Mesendoderm (in vitro differentiated cells): Measurements from ENCODE around the gene BTN2A1.
"Not testable (repeated sequence)": the region's sequence is repeated elsewhere in the genome, so short reads cannot be mapped to it uniquely, and the experiment has no call there.

Experiments
- DNase-seq: peaks from one replicate; pipeline ENCODE4 v3.0.0; 2013
- H2AK5ac ChIP-seq: 2 replicates; pipeline ENCODE4 v1.6.1; 2013; ENCODE audit warnings: low read length, inconsistent platforms
- H2BK120ac ChIP-seq: 2 replicates; pipeline ENCODE4 v1.6.1; 2013; ENCODE audit warnings: low read depth, mild to moderate bottlenecking, low read length, moderate library complexity, mixed read lengths
- H2BK15ac ChIP-seq: replicated peaks from 2 replicates; pipeline ENCODE4 v1.6.1; 2013; ENCODE audit warnings: low read depth, mild to moderate bottlenecking, moderate library complexity
- H2BK5ac ChIP-seq: 2 replicates; pipeline ENCODE4 v1.6.1; 2013; ENCODE audit warnings: low read length, inconsistent platforms
- H3K18ac ChIP-seq: 2 replicates; pipeline ENCODE4 v1.6.1; 2013; ENCODE audit warnings: mild to moderate bottlenecking, low read length, mixed read lengths
- H3K23ac ChIP-seq: one replicate; pipeline ENCODE4 v1.6.1; 2013; ENCODE audit warnings: low read length
- H3K27ac ChIP-seq: 2 replicates; pipeline ENCODE4 v1.5.1; 2013; ENCODE audit warnings: low read depth, mild to moderate bottlenecking, inconsistent platforms, low read length, moderate library complexity
- H3K27me3 ChIP-seq: 2 replicates; pipeline ENCODE4 v1.6.1; 2013; ENCODE audit warnings: low read length, control low read depth, mild to moderate bottlenecking, inconsistent platforms; ENCODE audit not compliant: insufficient read depth, poor library complexity
- H3K36me3 ChIP-seq: 2 replicates; pipeline ENCODE4 v1.6.1; 2013; ENCODE audit warnings: low read length, inconsistent platforms; ENCODE audit not compliant: control insufficient read depth, insufficient read depth
- H3K4ac ChIP-seq: one replicate; pipeline ENCODE4 v1.6.1; 2013; ENCODE audit warnings: low read depth, mild to moderate bottlenecking, low read length, moderate library complexity
- H3K4me1 ChIP-seq: 2 replicates; pipeline ENCODE4 v1.6.1; 2013; ENCODE audit warnings: low read depth, low read length, inconsistent platforms; ENCODE audit not compliant: control insufficient read depth
- H3K4me2 ChIP-seq: 2 replicates; pipeline ENCODE4 v1.6.1; 2013; ENCODE audit warnings: low read length
- H3K4me3 ChIP-seq: 2 replicates; pipeline ENCODE4 v1.5.1; 2013; ENCODE audit warnings: mild to moderate bottlenecking, low read length
- H3K56ac ChIP-seq: one replicate; pipeline ENCODE4 v1.6.1; 2013; ENCODE audit warnings: low read length
- H3K79me1 ChIP-seq: 2 replicates; pipeline ENCODE4 v1.6.1; 2013; ENCODE audit warnings: low read length, inconsistent platforms
- H3K79me2 ChIP-seq: 2 replicates; pipeline ENCODE4 v1.6.1; 2013; ENCODE audit warnings: mild to moderate bottlenecking, low read length; ENCODE audit not compliant: control insufficient read depth, insufficient read depth
- H3K9ac ChIP-seq: 2 replicates; pipeline ENCODE4 v1.6.1; 2013; ENCODE audit warnings: low read length, inconsistent platforms
- H4K5ac ChIP-seq: one replicate; pipeline ENCODE4 v1.6.1; 2013; ENCODE audit warnings: low read length
- H4K8ac ChIP-seq: one replicate; pipeline ENCODE4 v1.6.1; 2013; ENCODE audit warnings: low read depth, mild to moderate bottlenecking, control low read depth, low read length, moderate library complexity
- WGBS: extraction: QIAGEN DNeasy Blood & Tissue Kit; methylation state at CpG from one replicate; pipeline ENCODE4 v1.1.7; 2013; ENCODE audit warnings: low lambda C conversion rate, missing lambda C conversion rate; ENCODE audit not compliant: insufficient coverage; ENCODE audit errors: extremely low coverage; 5-methylcytosine and 5-hydroxymethylcytosine counted together

The BTN2A1 gene

GRCh38 chr6:26455357-26455970 lies 2.3 kb upstream of the BTN2A1 start:
- H3K4me1 ChIP-seq, result no peaks in the 10 kb centered on the region
- no peak overlapping the region for H3K4me2 ChIP-seq
- peaks cover 2% of the 10 kb centered on the region for H3K79me2 ChIP-seq
- H3K36me3 ChIP-seq, result no peaks in the 10 kb centered on the region
- WGBS, result no CpG with 5 or more reads among the region's 3 CpGs
- no peak overlapping the region for H2BK5ac ChIP-seq
- no peak overlapping the region for H3K18ac ChIP-seq
- no peak overlapping the region for H2AK5ac ChIP-seq
- no peak overlapping the region for H4K5ac ChIP-seq
- H3K56ac ChIP-seq, result no peak overlapping the region
- H3K4me3 ChIP-seq, result no peak overlapping the region
- no peak overlapping the region for H3K27ac ChIP-seq
- no peak overlapping the region for H3K23ac ChIP-seq
- no peak overlapping the region for H2BK15ac ChIP-seq
- no peak for DNase-seq
- H4K8ac ChIP-seq, result no peak overlapping the region
- H3K9ac ChIP-seq, result no peak overlapping the region
- no peak overlapping the region for H3K4ac ChIP-seq
- H3K27me3 ChIP-seq, result no peaks in the 10 kb centered on the region
- H2BK120ac ChIP-seq, result no peak overlapping the region
- H3K79me1 ChIP-seq, result peaks cover 5% of the 10 kb centered on the region

GRCh38 chr6:26457264-26457805 lies 420 bp upstream of the BTN2A1 start:
- peak; percentile 80 for DNase-seq
- Histone ChIP-seq H2BK120ac (no peak overlapping the region), H3K27me3 (no peaks in the 10 kb centered on the region), H3K18ac (peak overlapping the region; percentile 13), H3K4me1 (no peaks in the 10 kb centered on the region), H2BK15ac (no peak overlapping the region), H4K5ac (no peak overlapping the region), H4K8ac (peak overlapping the region; percentile 89), H3K9ac (peak overlapping the region; percentile 60), H3K4ac (no peak overlapping the region), H3K79me1 (peaks cover 6% of the 10 kb centered on the region), H3K4me3 (no peak overlapping the region), H3K27ac (no peak overlapping the region), H2AK5ac (no peak overlapping the region), H3K79me2 (peaks cover 2% of the 10 kb centered on the region), H3K4me2 (no peak overlapping the region), H2BK5ac (no peak overlapping the region), H3K56ac (peak overlapping the region; percentile 73), H3K36me3 (no peaks in the 10 kb centered on the region), H3K23ac (no peak overlapping the region)
- no CpG with 5 or more reads among the region's 9 CpGs for WGBS

GRCh38 chr6:26459023-26459810 lies 1.5 kb downstream of the BTN2A1 start:
- Histone ChIP-seq H3K4me3 (no peak overlapping the region), H3K27ac (no peak overlapping the region), H2BK120ac (no peak overlapping the region), H2AK5ac (no peak overlapping the region), H3K9ac (no peak overlapping the region), H3K27me3 (no peaks in the 10 kb centered on the region), H3K18ac (no peak overlapping the region), H4K8ac (no peak overlapping the region), H3K4me1 (no peaks in the 10 kb centered on the region), H3K4me2 (no peak overlapping the region), H4K5ac (no peak overlapping the region), H3K56ac (no peak overlapping the region), H3K4ac (no peak overlapping the region), H3K36me3 (no peaks in the 10 kb centered on the region), H3K23ac (no peak overlapping the region), H3K79me1 (peaks cover 8% of the 10 kb centered on the region), H2BK5ac (no peak overlapping the region), H2BK15ac (no peak overlapping the region), H3K79me2 (peaks cover 2% of the 10 kb centered on the region)
- no CpG with 5 or more reads among the region's 16 CpGs for WGBS
- no peak for DNase-seq

- WGBS, result no CpG with 5 or more reads among the region's 5 CpGs
- H3K4me3 ChIP-seq, result not testable (repeated sequence)
Observed at GRCh38 chr6:26461353-26461752, 3.6 kb downstream of the BTN2A1 start.

GRCh38 chr6:26464014-26464413 lies 6.3 kb downstream of the BTN2A1 start:
- WGBS, result no CpG with 5 or more reads among the region's 4 CpGs
- no peaks in the 10 kb centered on the region for H3K4me1 ChIP-seq
- H3K79me2 ChIP-seq, result no peaks in the 10 kb centered on the region
- no peak overlapping the region for H3K9ac ChIP-seq
- H3K56ac ChIP-seq, result no peak overlapping the region
- no peak overlapping the region for H3K18ac ChIP-seq
- no peak for DNase-seq
- no peaks in the 10 kb centered on the region for H3K27me3 ChIP-seq
- H2BK5ac ChIP-seq, result no peak overlapping the region
- no peak overlapping the region for H3K4me2 ChIP-seq
- H3K36me3 ChIP-seq, result peaks cover 16% of the 10 kb centered on the region
- no peak overlapping the region for H2BK120ac ChIP-seq
- H3K4ac ChIP-seq, result no peak overlapping the region
- H3K23ac ChIP-seq, result no peak overlapping the region
- H3K4me3 ChIP-seq, result no peak overlapping the region
- H3K27ac ChIP-seq, result no peak overlapping the region
- no peak overlapping the region for H4K8ac ChIP-seq
- no peak overlapping the region for H2BK15ac ChIP-seq
- no peak overlapping the region for H4K5ac ChIP-seq
- no peak overlapping the region for H2AK5ac ChIP-seq
- peaks cover 7% of the 10 kb centered on the region for H3K79me1 ChIP-seq

More at GRCh38 chr6:26461353-26461752, 3.6 kb downstream of the BTN2A1 start:
- not testable (repeated sequence) for H2BK5ac ChIP-seq, DNase-seq, H3K4ac ChIP-seq, H4K5ac ChIP-seq, H3K27me3 ChIP-seq, H2BK15ac ChIP-seq, H3K79me1 ChIP-seq, H3K23ac ChIP-seq, H3K4me2 ChIP-seq, H3K4me1 ChIP-seq, H3K18ac ChIP-seq, H2BK120ac ChIP-seq, H3K79me2 ChIP-seq, H3K27ac ChIP-seq, H2AK5ac ChIP-seq, H3K56ac ChIP-seq, H4K8ac ChIP-seq, H3K9ac ChIP-seq, H3K36me3 ChIP-seq
